Measurements from ENCODE around the gene CATSPERZ. TPM values are rescaled to one million over a fixed set of nuclear protein-coding genes. Genes with fewer than 3 reads are reported as not detected.

CATSPERZ gene
- total RNA-seq, 4 donors from 2014 or later, result not detected

GRCh38 chr11:64275841-64276240 is 24.3 kb upstream of the CATSPERZ start:
- WGBS, 2 donors, result 80 to 86% methylated on average over 2 of the region's 2 CpGs
- H3K4me3 ChIP-seq (ENCODE audit: low read depth, poor library complexity, severe bottlenecking), result no peak overlapping the region
- TF ChIP-seq CTCF (IDR thresholded peaks at IDR 0.05) (no peak), POLR2A (IDR thresholded peaks at IDR 0.05) (no peak)
- intact Hi-C loops (cut with DNase I; ENCODE audit: low total_unique reads), result no loop called here
- DNase-seq (ENCODE audit: low spot score in 2 of 2), result no peak

- DNase-seq (ENCODE audit: low spot score in 2 of 2), result no peak
- intact Hi-C loops (cut with DNase I; ENCODE audit: low total_unique reads), result no loop called here
- no peak for TF ChIP-seq POLR2A (IDR thresholded peaks at IDR 0.05)
- TF ChIP-seq CTCF (IDR thresholded peaks at IDR 0.05), result no peak
- H3K4me3 ChIP-seq (ENCODE audit: low read depth, poor library complexity, severe bottlenecking), result no peak overlapping the region
- 41 to 46% methylated on average over 17 of the region's 17 CpGs for WGBS, 2 donors
Observed at GRCh38 chr11:64276653-64277431, 23.3 kb upstream of the CATSPERZ start.

DNA sequence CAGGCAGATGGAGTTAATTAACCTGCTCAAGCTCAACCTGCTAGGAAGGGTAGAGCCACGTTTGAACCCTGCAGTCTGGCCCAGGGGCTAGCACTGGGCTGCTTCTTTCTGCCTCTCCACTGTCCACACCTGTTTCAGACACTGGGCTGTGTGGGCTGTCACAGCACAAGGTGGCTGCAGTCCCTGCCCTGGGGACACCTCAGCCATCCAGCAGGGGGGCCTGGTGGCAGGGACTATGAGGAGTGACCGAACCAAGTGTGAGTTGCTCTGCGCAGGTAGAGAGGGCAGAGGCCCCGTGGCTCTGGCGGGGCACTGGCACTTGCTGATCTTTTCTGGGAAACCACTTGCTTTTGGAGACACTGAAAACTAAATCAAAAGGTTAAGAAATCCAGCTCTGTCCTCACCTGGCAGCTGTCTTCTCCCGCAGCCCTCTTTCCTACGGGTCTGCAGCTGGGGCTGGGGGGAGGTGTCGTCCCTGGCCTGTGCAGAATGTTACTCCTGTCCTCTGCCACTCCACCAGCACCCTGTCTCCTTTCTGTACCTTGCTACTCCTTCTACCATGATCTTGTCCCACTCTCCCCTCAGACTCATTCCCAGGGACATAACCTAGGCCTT is 21.5 kb upstream of the CATSPERZ start:
- 83 to 85% methylated on average over 8 of the region's 8 CpGs for WGBS, 2 donors
- no peak for DNase-seq (ENCODE audit: low spot score in 2 of 2)
- no peak for TF ChIP-seq CTCF (IDR thresholded peaks at IDR 0.05)
- TF ChIP-seq POLR2A (IDR thresholded peaks at IDR 0.05), result no peak
- no peak overlapping the region for H3K4me3 ChIP-seq (ENCODE audit: low read depth, poor library complexity, severe bottlenecking)
- intact Hi-C loops (cut with DNase I; ENCODE audit: low total_unique reads), result no loop called here

- intact Hi-C loops (cut with DNase I; ENCODE audit: low total_unique reads), result no loop called here
- TF ChIP-seq POLR2A (IDR thresholded peaks at IDR 0.05), result no peak
- TF ChIP-seq CTCF (IDR thresholded peaks at IDR 0.05), result no peak
Observed at GRCh38 chr11:64281957-64282770, 18.0 kb upstream of the CATSPERZ start.

GRCh38 chr11:64283092-64283491 is 17.1 kb upstream of the CATSPERZ start:
- intact Hi-C loops (cut with DNase I; ENCODE audit: low total_unique reads), result no loop called here
- no peak for TF ChIP-seq POLR2A (IDR thresholded peaks at IDR 0.05)
- no peak for TF ChIP-seq CTCF (IDR thresholded peaks at IDR 0.05)
- 82 to 86% methylated on average over 3 of the region's 3 CpGs for WGBS, 2 donors
- no peak for DNase-seq (ENCODE audit: low spot score in 2 of 2)
- H3K4me3 ChIP-seq (ENCODE audit: low read depth, poor library complexity, severe bottlenecking), result no peak overlapping the region

More at GRCh38 chr11:64281957-64282770, 18.0 kb upstream of the CATSPERZ start:
- no peak overlapping the region for H3K4me3 ChIP-seq (ENCODE audit: low read depth, poor library complexity, severe bottlenecking)
- no peak for DNase-seq (ENCODE audit: low spot score in 2 of 2)
- WGBS, 2 donors, result 92 to 93% methylated on average over 22 of the region's 22 CpGs

Data from lower leg skin (tissue), 4 donors.